NCI-H460 (cell line): ENCODE results near the gene BRME1. TPM values are rescaled to one million over a fixed set of nuclear protein-coding genes. Genes with fewer than 3 reads are reported as not detected.
A peak's percentile ranks its signal among the peaks of the same experiment; 100 is the strongest.

Experiments used
- DNase-seq: peaks from one replicate; pipeline ENCODE4 v3.0.0-alpha.2; 2016; ENCODE audit warnings: low read depth; ENCODE audit errors: extremely low read depth
- small RNA-seq, 2 experiments: library from RNA; depleted of rRNA; stranded (forward); fragments of <200 nt; gene quantifications; one replicate each; pipeline ENCODE3, GENCODE V24; 2014
- total RNA-seq: library from RNA; depleted of rRNA; stranded (reverse); fragments of >200 nt; shearing (Covaris generic); gene quantifications from 2 replicates; pipeline ENCODE4 v1.2.3, GENCODE V29; 2014; rRNA removed

Gene BRME1
- total RNA-seq, 1 experiment from 2014 or later = 0.50 TPM

- no peak for DNase-seq
These were observed 71.5 kb downstream of the BRME1 start for GRCh38 chr19:13834244-13835069.

- DNase-seq = peak; percentile 81
These were observed 72.3 kb downstream of the BRME1 start for GRCh38 chr19:13833330-13834243.

Small RNAs within 50 kb of the gene (small RNA-seq; reads per million reads assigned to genes)
- 1.0 to 25.6 reads per million in 2 experiments for gene MIR181C
- gene MIR181D = 0.52 to 13.6 reads per million in 2 experiments

Other genes starting within 250 kb of the BRME1 start
- 19.1 and 20.2 TPM in 2 replicates for gene MRI1, start 141.6 kb downstream of the BRME1 start, total RNA-seq
- gene C19orf53, start 131.7 kb downstream of the BRME1 start, total RNA-seq = 87.5 and 121 TPM in 2 replicates
- gene ZSWIM4, start 110.7 kb downstream of the BRME1 start, total RNA-seq = 2.1 and 2.8 TPM in 2 replicates
- gene NANOS3, start 29.0 kb downstream of the BRME1 start, total RNA-seq = not detected in 2 replicates
- gene CC2D1A, start 84 bp upstream of the BRME1 start, total RNA-seq = 13.8 and 15.5 TPM in 2 replicates
- not detected in 2 replicates for gene PODNL1, start 32.3 kb upstream of the BRME1 start, total RNA-seq
- gene DCAF15, start 46.4 kb upstream of the BRME1 start, total RNA-seq = 11.6 and 16.8 TPM in 2 replicates
- gene RFX1, start 100.2 kb upstream of the BRME1 start, total RNA-seq = 2.0 and 2.1 TPM in 2 replicates
- not detected in 2 replicates for gene RLN3, start 122.0 kb upstream of the BRME1 start, total RNA-seq
- gene IL27RA, start 125.6 kb upstream of the BRME1 start, total RNA-seq = 5.1 and 5.6 TPM in 2 replicates
- gene PALM3, start 156.0 kb upstream of the BRME1 start, total RNA-seq = not detected in 2 replicates
- 2.6 and 4.0 TPM in 2 replicates for gene MISP3, start 166.7 kb upstream of the BRME1 start, total RNA-seq
- gene C19orf67, start 179.7 kb upstream of the BRME1 start, total RNA-seq = not detected in 2 replicates
- gene SAMD1, start 184.6 kb upstream of the BRME1 start, total RNA-seq = 26.3 and 29.5 TPM in 2 replicates
- 14.4 and 16.5 TPM in 2 replicates for gene PRKACA, start 211.6 kb upstream of the BRME1 start, total RNA-seq
- gene ASF1B, start 230.5 kb upstream of the BRME1 start, total RNA-seq = 13.2 and 15.9 TPM in 2 replicates